Stimulated activated naive B cell treated with anti-CD40 and anti-IgM and Interleukin-4, amounts not matched to agents 10 μg/mL and 1 μg/mL and 100 μg/mL, for 72 hours (primary cell): ENCODE results near the gene PTPRN2.
"Not testable (repeated sequence)": the region's sequence is repeated elsewhere in the genome, so short reads cannot be mapped to it uniquely, and the experiment has no call there.

Experiments used
- ATAC-seq, 2 donors: fragments of 150-1000 bp; cut with Tn5 transposase; replicated peaks; 2 replicates each; pipeline ENCODE4 v1.10.0; 2021; ENCODE audit warnings: moderate library complexity in 1 of 2
- DNase-seq: peaks from one replicate; pipeline ENCODE4 v3.0.0; 2021
- H3K27ac Mint-ChIP-seq: one replicate; pipeline ENCODE4 v1.8.0; 2022; ENCODE audit warnings: mild to moderate bottlenecking, mixed read lengths
- H3K27me3 Mint-ChIP-seq, 2 donors: one replicate each; pipeline ENCODE4 v1.8.0; 2022; ENCODE audit warnings: mixed read lengths in 2 of 2
- H3K36me3 Mint-ChIP-seq, 2 donors: one replicate each; pipeline ENCODE4 v1.8.0; 2022; ENCODE audit warnings: mixed read lengths in 2 of 2, mild to moderate bottlenecking in 1 of 2
- H3K4me1 Mint-ChIP-seq, 2 donors: one replicate each; pipeline ENCODE4 v1.8.0; 2022; ENCODE audit warnings: mixed read lengths in 2 of 2, mild to moderate bottlenecking in 1 of 2
- H3K4me3 Mint-ChIP-seq, 2 donors: one replicate each; pipeline ENCODE4 v1.8.0; 2022; ENCODE audit warnings: mild to moderate bottlenecking in 2 of 2, mixed read lengths in 2 of 2, moderate library complexity in 1 of 2
- H3K9me3 Mint-ChIP-seq, 2 donors: one replicate each; pipeline ENCODE4 v1.8.0; 2022; ENCODE audit warnings: mixed read lengths in 2 of 2, mild to moderate bottlenecking in 1 of 2

The PTPRN2 gene

DNA sequence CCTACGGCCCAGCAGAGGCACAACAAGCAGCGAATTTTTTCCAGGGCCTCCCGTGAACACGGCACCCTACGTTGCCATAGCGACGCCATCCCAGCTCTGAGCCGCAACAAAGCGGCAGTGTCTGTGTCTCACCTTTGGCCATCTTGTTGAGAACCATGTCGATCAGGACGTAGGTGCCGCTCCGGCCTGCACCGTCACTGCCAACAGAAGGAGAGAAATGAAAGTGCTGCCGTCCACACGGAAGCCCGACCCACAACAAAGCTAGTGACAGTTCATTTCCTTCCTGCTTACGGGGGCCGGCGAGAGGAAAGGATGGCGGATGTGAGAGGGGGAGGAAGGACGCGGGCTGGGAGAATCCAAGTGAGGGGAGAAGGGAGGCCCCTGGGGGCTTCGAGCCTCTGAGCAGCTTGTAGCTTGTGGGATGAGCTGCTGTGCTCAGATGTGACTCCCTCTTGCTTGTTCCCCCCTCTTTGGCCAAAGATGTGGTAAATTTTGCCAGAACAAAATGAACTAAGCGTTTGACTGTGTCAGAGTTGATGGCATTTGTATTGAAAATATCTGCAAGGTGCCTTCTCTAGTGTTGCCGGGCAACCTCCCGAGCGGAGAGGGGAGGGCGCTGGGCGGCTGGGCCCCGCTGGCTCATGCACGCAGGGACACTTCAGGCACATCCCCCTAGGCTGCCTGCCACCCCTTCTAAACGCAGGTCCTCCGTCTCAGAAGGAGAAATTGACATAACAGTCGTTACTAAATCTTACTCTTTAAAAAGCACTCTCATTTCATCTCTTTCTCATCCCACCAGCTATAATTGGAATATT, 1018.6 kb downstream of the PTPRN2 start:
- Mint-ChIP-seq H3K9me3 (peaks cover 0 to 2% of the 10 kb centered on the region in 2 donors), H3K4me1 (peaks cover 16 to 23% of the 10 kb centered on the region in 2 donors), H3K36me3 (peaks cover 5% of the 10 kb centered on the region in 2 donors), H3K27me3 (peaks cover 0 to 4% of the 10 kb centered on the region in 2 donors), H3K4me3 (peak overlapping the region; percentile 90 to 97), H3K27ac (peak overlapping the region; percentile 94)
- ATAC-seq (peak; percentile 93 to 96), DNase-seq (peak; percentile 61)

DNA sequence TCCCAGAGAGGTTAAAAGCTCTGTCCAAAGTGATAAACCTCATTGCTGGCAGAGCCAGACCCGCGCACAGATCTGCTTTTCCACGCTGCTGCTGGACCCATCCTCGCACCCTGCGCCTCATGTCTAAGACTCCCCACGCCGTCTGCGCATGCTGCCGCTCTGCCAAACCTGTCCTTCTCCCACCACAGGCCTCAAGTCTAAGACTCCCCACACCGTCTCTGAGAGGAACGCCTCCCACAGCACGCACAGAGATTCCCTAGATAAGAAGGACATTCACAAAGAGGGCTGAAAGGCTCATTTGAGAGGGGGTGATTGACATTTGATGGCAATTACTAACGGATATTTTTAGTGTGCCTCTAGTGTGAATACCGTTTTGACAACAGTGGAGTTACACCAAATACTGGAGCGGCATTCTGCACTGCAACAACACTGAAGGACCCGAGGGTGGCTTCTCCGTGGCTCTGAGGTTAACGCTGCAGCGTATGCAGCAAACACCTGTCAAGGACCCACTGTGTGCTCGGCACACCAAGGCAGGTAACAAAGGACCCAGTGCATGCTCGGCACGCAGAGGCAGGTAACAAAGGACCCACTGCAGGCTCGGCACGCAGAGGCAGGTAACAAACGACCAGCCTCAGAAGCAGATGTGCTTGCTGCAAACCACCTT, 1019.4 kb downstream of the PTPRN2 start:
- H3K27me3 Mint-ChIP-seq, result peaks cover 0 to 4% of the 10 kb centered on the region in 2 donors
- H3K9me3 Mint-ChIP-seq, result peaks cover 0 to 2% of the 10 kb centered on the region in 2 donors
- peak overlapping the region; percentile 94 for H3K27ac Mint-ChIP-seq
- DNase-seq (no peak), ATAC-seq (no peak)
- peaks cover 5% of the 10 kb centered on the region in 2 donors for H3K36me3 Mint-ChIP-seq
- H3K4me3 Mint-ChIP-seq, result peak overlapping the region; percentile 90 to 97
- H3K4me1 Mint-ChIP-seq, result peaks cover 14 to 23% of the 10 kb centered on the region in 2 donors

DNA sequence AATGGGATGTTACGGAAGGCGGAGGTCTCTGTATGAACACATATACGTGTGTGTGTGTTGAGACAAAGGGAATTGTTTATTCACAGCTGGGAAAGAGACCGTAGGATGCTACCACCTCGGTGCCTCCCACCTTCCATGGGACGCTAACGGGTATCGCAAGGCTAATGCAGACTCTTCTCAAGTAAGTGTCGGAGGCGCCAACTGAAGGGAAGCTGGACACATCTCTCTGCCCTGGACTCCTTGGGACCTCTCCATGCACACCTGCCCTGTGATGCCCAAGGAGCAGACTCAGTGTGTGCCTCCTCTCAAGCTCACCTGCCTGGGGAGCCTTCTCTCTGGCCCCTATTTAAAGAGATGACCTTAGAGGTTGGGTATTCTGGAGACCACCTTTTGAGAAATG, 1020.0 kb downstream of the PTPRN2 start:
- H3K4me3 Mint-ChIP-seq, result peak overlapping the region in 1 of 2 donors; percentile 3

DNA sequence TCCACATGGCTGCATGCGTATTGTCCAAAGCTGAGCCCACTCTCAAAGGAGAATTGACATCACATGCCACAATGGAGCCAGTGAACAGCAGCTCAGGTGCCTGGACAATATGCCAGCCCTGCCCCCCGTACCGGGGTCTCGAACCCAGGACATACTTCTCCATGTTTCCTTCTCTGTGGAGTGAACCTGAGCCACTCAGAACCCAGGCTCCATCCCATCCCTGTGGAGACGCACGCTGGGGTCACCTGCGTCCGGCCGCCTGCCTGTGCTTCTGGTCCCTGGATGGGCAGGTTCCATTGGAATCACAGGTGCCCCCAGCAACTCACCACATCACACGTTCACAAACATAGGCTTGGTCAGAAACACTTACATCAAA, 1021.0 kb downstream of the PTPRN2 start:
- Mint-ChIP-seq H3K36me3 (peaks cover 5% of the 10 kb centered on the region in 2 donors), H3K4me1 (peaks cover 14 to 23% of the 10 kb centered on the region in 2 donors), H3K9me3 (peaks cover 0 to 2% of the 10 kb centered on the region in 2 donors), H3K4me3 (no peak overlapping the region), H3K27me3 (no peaks in the 10 kb centered on the region), H3K27ac (no peak overlapping the region)
- ATAC-seq, result no peak
- DNase-seq, result no peak

More for the DNA sequence above, 1020.0 kb downstream of the PTPRN2 start:
- Mint-ChIP-seq H3K9me3 (peaks cover 0 to 2% of the 10 kb centered on the region in 2 donors), H3K27ac (no peak overlapping the region), H3K27me3 (peaks cover 0 to 3% of the 10 kb centered on the region in 2 donors), H3K36me3 (peaks cover 5% of the 10 kb centered on the region in 2 donors), H3K4me1 (peaks cover 14 to 23% of the 10 kb centered on the region in 2 donors)
- ATAC-seq (no peak), DNase-seq (no peak)

DNA sequence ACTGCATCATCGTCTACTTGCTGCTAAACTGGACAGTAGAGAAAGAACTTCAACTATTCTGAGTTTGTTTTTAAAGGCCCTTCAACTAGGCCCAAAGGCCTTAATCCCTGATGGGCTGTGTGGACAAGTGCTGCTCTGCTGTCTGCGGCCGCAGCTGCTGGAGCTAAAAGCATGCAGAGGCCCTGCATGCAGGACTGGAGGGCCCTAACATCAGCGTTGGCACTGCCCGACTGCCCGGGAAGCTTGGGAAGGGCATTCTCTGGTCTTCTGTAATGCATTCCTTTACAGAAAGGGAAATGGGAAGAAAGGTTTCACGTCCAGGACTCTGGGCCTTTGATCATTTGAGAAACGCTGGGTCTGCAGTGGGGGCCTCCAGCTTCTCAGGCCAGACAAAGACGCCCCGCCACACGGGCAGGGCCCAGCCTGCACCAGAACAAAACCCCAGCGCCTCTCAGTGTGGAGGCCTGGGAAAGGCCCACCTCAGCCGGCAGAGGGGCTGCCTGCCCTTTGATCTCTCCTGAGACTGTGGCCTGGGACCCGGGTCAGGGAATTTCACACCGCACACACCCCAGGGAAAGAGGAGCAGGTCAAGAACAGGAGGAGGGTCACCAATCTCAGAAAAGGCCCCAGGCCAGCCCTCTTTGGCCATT, 1021.5 kb downstream of the PTPRN2 start:
- peaks cover 5% of the 10 kb centered on the region in 2 donors for H3K36me3 Mint-ChIP-seq
- H3K4me3 Mint-ChIP-seq, result no peak overlapping the region
- ATAC-seq, result no peak
- peaks cover 0 to 2% of the 10 kb centered on the region in 2 donors for H3K9me3 Mint-ChIP-seq
- H3K27me3 Mint-ChIP-seq, result no peaks in the 10 kb centered on the region
- H3K27ac Mint-ChIP-seq, result no peak overlapping the region
- no peak for DNase-seq
- peaks cover 14 to 23% of the 10 kb centered on the region in 2 donors for H3K4me1 Mint-ChIP-seq

DNA sequence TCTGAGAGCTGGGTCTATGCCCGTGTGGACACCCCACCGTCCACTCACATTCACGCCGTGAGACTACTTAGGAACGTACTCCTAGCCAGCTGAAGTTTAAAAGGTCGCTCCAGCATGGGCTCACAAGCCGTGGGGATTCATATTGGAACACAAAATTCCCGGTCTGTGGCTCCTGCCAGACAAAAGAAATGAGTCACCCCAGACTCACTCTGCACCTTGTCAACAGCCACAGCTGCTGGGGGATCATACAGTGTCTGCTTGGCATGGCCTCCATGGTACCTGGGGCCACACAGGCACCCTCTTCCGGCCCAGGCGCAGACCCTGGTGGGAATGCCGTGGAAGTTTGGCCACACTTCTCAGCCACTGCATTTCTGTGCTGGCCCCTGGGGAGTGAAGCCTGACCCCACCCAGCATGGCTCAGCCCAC, 1022.4 kb downstream of the PTPRN2 start:
- Mint-ChIP-seq H3K4me3 (no peak overlapping the region), H3K9me3 (peaks cover 0 to 2% of the 10 kb centered on the region in 2 donors), H3K36me3 (peaks cover 5% of the 10 kb centered on the region in 2 donors), H3K27ac (no peak overlapping the region), H3K27me3 (no peaks in the 10 kb centered on the region), H3K4me1 (peaks cover 14 to 23% of the 10 kb centered on the region in 2 donors)
- DNase-seq (no peak), ATAC-seq (no peak)

DNA sequence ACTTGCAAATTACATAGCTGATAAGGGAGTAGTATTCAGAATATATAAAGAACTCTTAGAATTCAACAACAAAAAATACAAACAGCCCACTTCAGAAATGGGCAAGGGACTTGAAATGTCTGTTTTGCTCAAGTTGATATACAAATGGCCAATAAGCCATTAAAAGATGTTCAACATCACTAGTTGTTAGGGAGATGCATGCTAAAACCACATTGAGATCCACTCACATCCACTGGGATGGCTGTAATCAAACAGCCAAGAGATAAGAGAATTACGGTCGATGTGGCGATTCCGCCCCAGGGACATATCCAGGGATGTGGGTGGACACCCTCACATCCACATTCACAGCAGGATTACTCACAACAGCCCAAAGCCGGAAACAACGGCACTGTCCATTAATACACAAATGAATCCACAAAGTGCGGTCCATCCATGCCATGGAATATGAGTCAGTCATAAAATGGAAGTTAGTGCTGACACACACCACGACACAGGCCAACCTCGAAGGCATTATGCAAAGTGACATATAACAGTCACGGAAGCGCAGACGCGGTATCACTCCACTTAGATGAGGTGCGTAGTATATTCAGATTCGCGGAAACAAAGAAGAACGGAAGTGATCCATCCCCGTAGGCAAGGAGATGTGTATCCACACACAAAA, 1023.0 kb downstream of the PTPRN2 start:
- ATAC-seq (no peak), DNase-seq (no peak)
- no peaks in the 10 kb centered on the region for H3K27me3 Mint-ChIP-seq
- H3K4me3 Mint-ChIP-seq, result no peak overlapping the region
- peaks cover 5% of the 10 kb centered on the region in 2 donors for H3K36me3 Mint-ChIP-seq
- peaks cover 14 to 23% of the 10 kb centered on the region in 2 donors for H3K4me1 Mint-ChIP-seq
- H3K27ac Mint-ChIP-seq, result no peak overlapping the region
- peaks cover 0 to 2% of the 10 kb centered on the region in 2 donors for H3K9me3 Mint-ChIP-seq

DNA sequence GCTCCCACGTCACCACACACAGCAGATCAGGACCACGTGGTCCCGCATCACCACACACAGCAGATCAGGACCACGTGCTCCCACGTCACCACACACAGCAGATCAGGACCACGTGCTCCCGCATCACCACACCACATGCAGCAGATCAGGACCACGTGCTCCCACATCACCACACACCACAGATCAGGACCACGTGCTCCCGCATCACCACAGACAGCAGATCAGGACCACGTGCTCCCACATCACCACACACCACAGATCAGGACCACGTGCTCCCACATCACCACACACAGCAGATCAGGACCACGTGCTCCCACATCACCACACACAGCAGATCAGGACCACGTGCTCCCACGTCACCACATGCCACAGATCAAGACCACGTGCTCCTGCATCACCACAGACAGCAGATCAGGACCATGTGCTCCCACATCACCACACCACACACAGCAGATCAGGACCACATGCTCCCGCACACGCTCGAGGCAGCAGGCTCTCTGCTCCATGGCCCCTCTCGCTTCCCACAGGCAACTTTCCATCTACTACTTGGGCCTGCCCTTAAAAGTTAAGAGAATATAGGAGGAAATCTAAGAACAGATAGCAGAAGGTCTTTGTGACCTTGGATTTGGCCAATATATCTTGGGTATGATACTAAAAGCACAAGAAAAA, 1024.0 kb downstream of the PTPRN2 start:
- H3K36me3 Mint-ChIP-seq, ATAC-seq, H3K27me3 Mint-ChIP-seq, H3K9me3 Mint-ChIP-seq, H3K4me3 Mint-ChIP-seq, DNase-seq, H3K27ac Mint-ChIP-seq: not testable (repeated sequence)
- H3K4me1 Mint-ChIP-seq, result peaks cover 11 to 15% of the 10 kb centered on the region in 2 donors

DNA sequence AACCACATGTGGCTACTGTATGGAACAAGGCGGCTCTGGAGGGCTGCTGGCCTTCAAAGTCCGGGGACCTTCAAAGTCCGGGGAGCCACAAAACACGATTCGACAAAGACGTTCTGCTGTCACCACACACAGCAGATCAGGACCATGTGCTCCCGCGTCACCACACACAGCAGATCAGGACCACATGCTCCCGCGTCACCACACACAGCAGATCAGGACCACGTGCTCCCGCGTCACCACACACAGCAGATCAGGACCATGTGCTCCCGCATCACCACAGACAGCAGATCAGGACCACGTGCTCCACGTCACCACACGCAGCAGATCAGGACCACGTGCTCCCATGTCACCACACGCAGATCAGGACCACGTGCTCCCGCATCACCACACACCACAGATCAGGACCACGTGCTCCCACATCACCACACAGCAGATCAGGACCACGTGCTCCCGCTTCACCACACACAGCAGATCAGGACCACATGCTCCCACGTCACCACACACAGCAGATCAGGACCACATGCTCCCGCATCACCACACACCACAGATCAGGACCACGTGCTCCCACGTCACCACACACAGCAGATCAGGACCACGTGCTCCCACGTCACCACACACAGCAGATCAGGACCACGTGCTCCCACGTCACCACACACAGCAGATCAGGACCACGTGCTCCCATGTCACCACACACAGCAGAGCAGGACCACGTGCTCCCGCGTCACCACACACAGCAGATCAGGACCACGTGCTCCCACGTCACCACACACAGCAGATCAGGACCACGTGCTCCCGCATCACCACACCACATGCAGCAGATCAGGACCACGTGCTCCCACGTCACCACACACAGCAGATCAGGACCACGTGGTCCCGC, 1024.9 kb downstream of the PTPRN2 start:
- not testable (repeated sequence) for H3K4me1 Mint-ChIP-seq, H3K36me3 Mint-ChIP-seq, H3K4me3 Mint-ChIP-seq, H3K27ac Mint-ChIP-seq, ATAC-seq, DNase-seq, H3K9me3 Mint-ChIP-seq, H3K27me3 Mint-ChIP-seq

DNA sequence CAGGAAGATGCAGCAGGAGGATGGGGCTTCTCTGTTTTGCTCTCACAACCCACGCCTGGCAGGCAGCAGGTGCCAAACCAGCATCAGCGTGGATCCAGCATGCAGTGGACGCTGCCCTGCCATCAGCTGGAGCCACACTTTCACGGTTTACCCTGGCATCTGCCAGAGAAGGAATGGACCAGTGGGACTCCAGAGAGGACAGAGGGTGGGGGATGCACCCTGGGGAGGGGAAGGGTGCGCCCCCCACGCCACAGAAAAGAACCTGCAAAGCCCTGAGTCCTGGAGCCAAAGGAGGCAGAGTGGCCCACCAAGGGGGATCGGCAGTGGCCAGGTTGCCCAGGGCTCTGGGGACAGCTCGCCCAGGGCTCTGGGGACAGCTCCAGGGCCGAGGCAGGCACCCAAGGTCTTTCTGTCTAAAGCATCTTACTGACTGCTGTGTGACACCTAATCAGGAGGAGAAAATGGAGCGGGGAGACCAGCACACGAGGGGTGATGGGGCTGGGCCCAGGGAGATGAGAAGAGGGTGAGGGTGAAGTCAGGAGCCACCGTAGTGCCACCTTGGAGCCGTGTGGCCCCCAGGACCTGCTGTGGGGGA, 1025.7 kb downstream of the PTPRN2 start:
- no peak for ATAC-seq
- H3K27me3 Mint-ChIP-seq, result no peaks in the 10 kb centered on the region
- no peak for DNase-seq
- peaks cover 4% of the 10 kb centered on the region in 2 donors for H3K4me1 Mint-ChIP-seq
- peaks cover 0 to 2% of the 10 kb centered on the region in 2 donors for H3K9me3 Mint-ChIP-seq
- no peak overlapping the region for H3K4me3 Mint-ChIP-seq
- H3K36me3 Mint-ChIP-seq, result peaks cover 5% of the 10 kb centered on the region in 2 donors
- no peak overlapping the region for H3K27ac Mint-ChIP-seq

DNA sequence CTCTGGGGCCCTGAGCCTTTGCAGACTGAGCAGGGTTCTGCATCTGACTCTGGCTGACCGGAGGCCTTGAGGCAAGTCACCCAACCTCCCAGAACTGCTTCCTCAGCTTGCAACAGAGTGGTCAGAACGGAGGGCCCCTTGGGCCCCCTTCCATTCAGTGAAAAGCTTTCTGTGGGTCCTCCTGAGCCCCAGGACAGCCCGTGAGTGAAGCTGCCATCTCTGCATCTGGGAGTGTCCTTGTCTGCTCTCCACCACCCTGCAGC, 1026.2 kb downstream of the PTPRN2 start:
- Mint-ChIP-seq H3K9me3 (peaks cover 0 to 2% of the 10 kb centered on the region in 2 donors), H3K27me3 (no peaks in the 10 kb centered on the region), H3K27ac (no peak overlapping the region), H3K4me1 (peaks cover 0 to 2% of the 10 kb centered on the region in 2 donors), H3K4me3 (no peak overlapping the region), H3K36me3 (peaks cover 3 to 5% of the 10 kb centered on the region in 2 donors)
- ATAC-seq (no peak), DNase-seq (no peak)

DNA sequence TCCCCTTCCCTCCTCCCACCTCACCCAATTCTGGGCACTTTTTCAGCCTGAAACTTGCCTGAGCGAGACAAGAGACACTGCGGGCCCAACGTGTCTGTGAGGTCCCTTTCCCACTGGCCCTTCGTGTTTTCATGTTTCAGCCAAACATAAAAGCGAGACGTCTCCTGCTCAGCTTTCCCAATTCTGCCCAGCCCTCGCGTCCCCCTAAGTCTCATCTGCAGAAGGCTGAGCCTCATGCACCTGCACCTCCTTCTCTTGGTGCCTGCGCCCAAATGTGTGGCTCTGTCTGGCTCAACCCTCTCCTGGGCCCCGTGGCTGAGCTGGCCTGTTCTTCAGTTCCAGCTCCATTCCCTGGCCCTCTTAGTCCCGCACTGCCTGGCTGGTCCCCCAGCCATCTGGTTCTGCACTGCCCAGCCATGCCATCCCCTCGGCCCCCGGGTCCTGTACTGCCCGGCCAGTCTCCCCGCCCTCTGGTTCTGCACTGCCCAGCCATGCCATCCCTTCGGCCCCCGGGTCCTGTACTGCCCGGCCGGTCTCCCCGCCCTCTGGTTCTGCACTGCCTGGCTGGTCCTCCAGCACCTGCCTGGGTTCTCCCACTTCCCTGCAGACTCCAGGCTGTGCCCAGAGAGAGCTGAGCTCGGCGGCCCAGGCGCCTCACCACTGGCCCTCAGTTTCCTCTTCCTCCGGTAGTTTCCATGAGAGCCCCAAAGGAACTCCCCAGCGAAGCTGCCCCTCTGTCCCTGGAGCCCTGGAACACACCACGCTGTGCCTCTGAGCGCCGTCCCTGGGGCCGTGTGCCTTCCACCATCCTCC, 1026.7 kb downstream of the PTPRN2 start:
- Mint-ChIP-seq H3K4me1 (peaks cover 0 to 2% of the 10 kb centered on the region in 2 donors), H3K36me3 (peaks cover 3 to 5% of the 10 kb centered on the region in 2 donors), H3K27ac (no peak overlapping the region), H3K9me3 (peaks cover 0 to 2% of the 10 kb centered on the region in 2 donors), H3K4me3 (no peak overlapping the region), H3K27me3 (no peaks in the 10 kb centered on the region)
- ATAC-seq (no peak), DNase-seq (no peak)
